Right lobe of liver (tissue), 6 donors: ENCODE results near the gene RRAGB. TPM values are rescaled to one million over a fixed set of nuclear protein-coding genes. Genes with fewer than 3 reads are reported as not detected.

ENCODE experiments used
- ATAC-seq, 4 donors: fragments of 200-7000 bp; cut with Tn5 transposase; one replicate each; pipeline ENCODE4 v1.9.1; 2020; ENCODE audit warnings: mild to moderate bottlenecking in 4 of 4, moderate library complexity in 4 of 4
- DNase-seq, 3 donors: peaks; one replicate each; pipeline ENCODE4 v3.0.0-alpha.2; 2020
- H3K27ac ChIP-seq, 3 donors: fragments of 200-600 bp; one replicate each; pipeline ENCODE4 v1.8.0; 2022
- H3K27me3 ChIP-seq, 2 donors: fragments of 200-600 bp; one replicate each; pipeline ENCODE4 v1.8.0; 2022
- H3K36me3 ChIP-seq, 4 donors: fragments of 200-600 bp; sonication (generic) in 1 of 4; one replicate each; pipeline versions ENCODE4 v1.5.1 to v1.8.0; 2017 to 2022; ENCODE audit warnings: control low read depth in 1 of 4
- H3K4me1 ChIP-seq, 4 donors: fragments of 200-600 bp; sonication (generic) in 1 of 4; one replicate each; pipeline versions ENCODE4 v1.5.1 to v1.8.0; 2017 to 2022; ENCODE audit warnings: control low read depth in 1 of 4
- H3K4me3 ChIP-seq, 3 donors: fragments of 200-600 bp; one replicate each; pipeline ENCODE4 v1.8.0; 2022
- H3K9me3 ChIP-seq, 4 donors: fragments of 200-600 bp; sonication (generic) in 1 of 4; one replicate each; pipeline versions ENCODE4 v1.5.1 to v1.8.0; 2017 to 2022; ENCODE audit warnings: control low read depth in 1 of 4
- POLR2A ChIP-seq: fragments of 450-650 bp; IDR thresholded peaks from one replicate; pipeline ENCODE4 v1.6.1; 2017; ENCODE audit warnings: antibody characterized with exemption, mild to moderate bottlenecking
- WGBS: methylation state at CpG from one replicate; pipeline ENCODE4 v1.1.6; 2018; ENCODE audit warnings: low coverage, low lambda C conversion rate; ENCODE audit not compliant: insufficient coverage; ENCODE audit errors: missing lambda C conversion rate; 5-methylcytosine and 5-hydroxymethylcytosine counted together
- intact Hi-C, 2 donors: fragments of 100-400 bp; cut with DNase I; formaldehyde crosslinking; loops; one replicate each; pipeline versions ENCODE4 v1.11.2 to v1.14.1; 2022
- total RNA-seq, 6 experiments: library from RNA; depleted of rRNA in 2 of 6; stranded (reverse); fragments of >200 nt in 2 of 6; fragmentation: NEBNext Ultra II Directional in 3 of 6; extraction: Animal tissue kit (Norgen Biotek cat#: 25700) in 3 of 6; gene quantifications; one replicate each; pipeline versions ENCODE4 v1.1.0 to v1.2.4, GENCODE V29; 2016 to 2023
- TF ChIP-seq, protein P1 (sequence below), 4 donors: fragments of 200-600 bp in 3 of 4; fragments of 450-650 bp in 1 of 4; IDR thresholded peaks; one replicate each; pipeline versions ENCODE4 v1.5.1 to v1.8.0; 2016 to 2022; ENCODE audit warnings: antibody characterized with exemption in 4 of 4, mild to moderate bottlenecking in 2 of 4
- donor health status: DM: no; HTN: yes; CAD: no.
- donor health status: DM: no; HTN: no; CAD: no.
- donor health status: DM: no; HTN: no; CAD: no.
- donor health status: DM: no; HTN: yes; CAD: no.
- donor health status: DM: no; HTN: yes; CAD: no.

Gene RRAGB
- total RNA-seq, 6 experiments from 2014 or later: 4.2 to 6.1 (median 4.8) TPM

DNA sequence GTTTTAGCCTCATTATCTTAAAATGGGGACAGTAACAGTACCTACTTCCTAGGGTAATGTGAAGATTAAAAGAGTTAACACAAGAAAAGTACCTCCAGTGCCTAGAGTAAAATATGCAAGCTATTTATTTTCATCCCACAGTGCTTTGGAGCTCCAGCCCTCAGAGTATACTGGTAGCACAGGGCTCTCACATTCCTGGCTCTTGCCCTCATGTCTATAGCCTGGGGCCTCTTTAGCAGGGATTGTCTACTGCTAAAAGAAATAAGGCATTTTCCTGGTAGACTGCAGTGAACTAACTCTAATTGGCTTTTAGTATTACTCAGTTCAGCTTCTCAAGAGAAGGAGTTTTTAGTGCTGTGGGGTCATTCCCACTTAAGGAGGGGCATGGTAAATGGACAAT is 60.8 kb downstream of the RRAGB start:
- Histone ChIP-seq H3K36me3 (no peaks in the 10 kb centered on the region), H3K9me3 (no peaks in the 10 kb centered on the region), H3K27me3 (no peaks in the 10 kb centered on the region), H3K27ac (no peak overlapping the region), H3K4me3 (no peak overlapping the region), H3K4me1 (no peaks in the 10 kb centered on the region)
- DNase-seq: no peak
- ATAC-seq: no peak
- no peak for TF ChIP-seq POLR2A
- TF ChIP-seq, protein P1, sequence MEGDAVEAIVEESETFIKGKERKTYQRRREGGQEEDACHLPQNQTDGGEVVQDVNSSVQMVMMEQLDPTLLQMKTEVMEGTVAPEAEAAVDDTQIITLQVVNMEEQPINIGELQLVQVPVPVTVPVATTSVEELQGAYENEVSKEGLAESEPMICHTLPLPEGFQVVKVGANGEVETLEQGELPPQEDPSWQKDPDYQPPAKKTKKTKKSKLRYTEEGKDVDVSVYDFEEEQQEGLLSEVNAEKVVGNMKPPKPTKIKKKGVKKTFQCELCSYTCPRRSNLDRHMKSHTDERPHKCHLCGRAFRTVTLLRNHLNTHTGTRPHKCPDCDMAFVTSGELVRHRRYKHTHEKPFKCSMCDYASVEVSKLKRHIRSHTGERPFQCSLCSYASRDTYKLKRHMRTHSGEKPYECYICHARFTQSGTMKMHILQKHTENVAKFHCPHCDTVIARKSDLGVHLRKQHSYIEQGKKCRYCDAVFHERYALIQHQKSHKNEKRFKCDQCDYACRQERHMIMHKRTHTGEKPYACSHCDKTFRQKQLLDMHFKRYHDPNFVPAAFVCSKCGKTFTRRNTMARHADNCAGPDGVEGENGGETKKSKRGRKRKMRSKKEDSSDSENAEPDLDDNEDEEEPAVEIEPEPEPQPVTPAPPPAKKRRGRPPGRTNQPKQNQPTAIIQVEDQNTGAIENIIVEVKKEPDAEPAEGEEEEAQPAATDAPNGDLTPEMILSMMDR (IDR thresholded peaks at IDR 0.05): no peak
- intact Hi-C loops: no loop called here

DNA sequence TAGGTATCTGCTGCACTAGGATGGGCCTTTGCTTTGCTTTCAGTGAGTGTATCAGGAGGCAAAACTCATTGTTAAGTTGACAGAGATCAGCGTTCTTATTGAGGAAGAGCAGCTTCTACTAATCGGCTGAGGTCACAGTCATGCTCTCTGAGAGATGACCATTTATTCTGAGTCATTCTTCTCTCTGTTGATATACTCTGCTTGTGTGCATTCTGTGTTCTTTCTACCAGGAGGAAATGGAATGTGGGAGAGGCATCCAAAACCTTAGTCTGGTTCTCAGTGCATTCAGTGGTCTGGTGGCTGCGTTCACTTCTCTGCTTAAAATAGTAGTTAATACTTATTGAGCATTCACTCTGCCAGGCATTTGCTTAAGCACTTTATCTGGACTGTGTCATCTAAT is 66.2 kb downstream of the RRAGB start:
- intact Hi-C loops: no loop called here
- TF ChIP-seq, protein P1 (IDR thresholded peaks at IDR 0.05): no peak
- no peak for TF ChIP-seq POLR2A
- DNase-seq (no peak), ATAC-seq (no peak)
- Histone ChIP-seq H3K27ac (no peak overlapping the region), H3K4me1 (no peaks in the 10 kb centered on the region), H3K36me3 (no peaks in the 10 kb centered on the region), H3K4me3 (no peak overlapping the region), H3K9me3 (no peaks in the 10 kb centered on the region), H3K27me3 (no peaks in the 10 kb centered on the region)
- WGBS: 76% methylated on average over 3 of the region's 3 CpGs

DNA sequence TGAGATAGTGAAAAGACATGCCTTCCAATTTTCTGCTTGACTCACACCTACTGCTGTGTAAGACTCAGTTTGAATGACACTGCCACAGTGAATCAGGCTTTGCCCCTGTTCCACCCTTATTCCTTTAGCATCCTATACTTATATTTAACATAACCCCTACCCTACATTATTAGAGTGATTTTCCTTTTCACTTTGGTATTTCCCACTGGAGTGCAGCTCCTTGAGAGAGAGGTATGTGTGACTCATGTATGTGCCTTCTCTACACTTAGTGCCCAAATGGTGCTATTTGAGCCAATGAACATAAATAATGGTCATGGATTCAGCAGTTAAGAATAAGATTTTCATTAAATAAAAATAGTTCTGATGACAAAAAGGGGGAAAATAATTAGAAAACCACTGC is 69.5 kb downstream of the RRAGB start:
- Histone ChIP-seq H3K27me3 (no peaks in the 10 kb centered on the region), H3K9me3 (no peaks in the 10 kb centered on the region), H3K36me3 (no peaks in the 10 kb centered on the region), H3K27ac (no peak overlapping the region), H3K4me1 (no peaks in the 10 kb centered on the region), H3K4me3 (no peak overlapping the region)
- no peak for ATAC-seq
- DNase-seq: no peak
- intact Hi-C loops: no loop called here
- no peak for TF ChIP-seq POLR2A
- TF ChIP-seq, protein P1 (IDR thresholded peaks at IDR 0.05): no peak

DNA sequence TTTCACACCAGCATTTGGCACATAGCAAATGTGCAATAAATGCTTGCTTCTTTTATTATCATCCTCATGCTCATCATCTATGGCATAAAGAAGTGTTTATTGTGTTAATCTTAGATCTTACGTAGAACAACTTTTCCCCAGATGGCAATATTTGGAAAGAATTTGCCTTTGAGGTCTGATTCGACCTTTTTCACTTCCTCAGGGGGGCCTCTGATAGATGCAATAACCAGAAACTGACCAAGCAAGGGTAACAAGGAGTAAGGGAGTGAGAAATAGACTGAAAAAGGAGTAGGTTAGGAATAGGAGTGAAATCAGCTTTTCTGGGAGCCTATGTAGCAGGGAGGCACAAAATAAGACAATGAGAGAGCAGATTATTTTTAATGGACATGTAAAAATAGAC is 70.2 kb downstream of the RRAGB start:
- H3K9me3 ChIP-seq: no peaks in the 10 kb centered on the region
- ATAC-seq (no peak), DNase-seq (no peak)
- H3K4me1 ChIP-seq: no peaks in the 10 kb centered on the region
- no peaks in the 10 kb centered on the region for H3K36me3 ChIP-seq
- TF ChIP-seq POLR2A: no peak
- TF ChIP-seq, protein P1 (IDR thresholded peaks at IDR 0.05): no peak
- intact Hi-C loops: no loop called here
- H3K27ac ChIP-seq: no peak overlapping the region
- H3K27me3 ChIP-seq: no peaks in the 10 kb centered on the region
- 49% methylated on average over 2 of the region's 2 CpGs for WGBS
- H3K4me3 ChIP-seq: no peak overlapping the region

DNA sequence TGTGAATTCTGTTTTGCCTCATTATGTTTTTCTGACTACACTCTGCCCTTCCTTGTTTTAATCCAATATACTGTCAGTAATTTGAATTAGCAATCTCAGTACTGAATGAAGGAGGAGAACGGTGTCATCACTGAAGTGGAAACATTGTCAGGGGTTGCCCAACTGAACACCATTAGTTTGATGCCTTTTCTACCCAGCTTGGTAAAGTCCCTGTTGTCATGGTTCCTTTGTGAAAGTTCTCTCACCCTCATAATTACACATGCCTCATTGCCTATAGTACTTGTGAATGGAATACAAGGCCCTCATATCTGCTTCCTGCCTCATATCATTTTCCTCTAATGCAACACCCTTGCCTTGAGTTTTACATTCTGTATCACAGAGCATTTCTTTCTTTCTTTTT is 76.9 kb downstream of the RRAGB start:
- no peaks in the 10 kb centered on the region for H3K4me1 ChIP-seq
- no peaks in the 10 kb centered on the region for H3K36me3 ChIP-seq
- no peak overlapping the region for H3K4me3 ChIP-seq
- H3K27ac ChIP-seq: no peak overlapping the region
- ATAC-seq (no peak), DNase-seq (no peak)
- intact Hi-C loops: no loop called here
- TF ChIP-seq POLR2A: no peak
- TF ChIP-seq, protein P1 (IDR thresholded peaks at IDR 0.05): no peak
- no peaks in the 10 kb centered on the region for H3K9me3 ChIP-seq
- H3K27me3 ChIP-seq: no peaks in the 10 kb centered on the region
- WGBS: 55% methylated on average over 1 of the region's 1 CpG
